ENCODE data around the gene C10orf95.

- TF ChIP-seq POLR2A (IDR thresholded peaks at IDR 0.05) = no peak
- TF ChIP-seq, protein P1, sequence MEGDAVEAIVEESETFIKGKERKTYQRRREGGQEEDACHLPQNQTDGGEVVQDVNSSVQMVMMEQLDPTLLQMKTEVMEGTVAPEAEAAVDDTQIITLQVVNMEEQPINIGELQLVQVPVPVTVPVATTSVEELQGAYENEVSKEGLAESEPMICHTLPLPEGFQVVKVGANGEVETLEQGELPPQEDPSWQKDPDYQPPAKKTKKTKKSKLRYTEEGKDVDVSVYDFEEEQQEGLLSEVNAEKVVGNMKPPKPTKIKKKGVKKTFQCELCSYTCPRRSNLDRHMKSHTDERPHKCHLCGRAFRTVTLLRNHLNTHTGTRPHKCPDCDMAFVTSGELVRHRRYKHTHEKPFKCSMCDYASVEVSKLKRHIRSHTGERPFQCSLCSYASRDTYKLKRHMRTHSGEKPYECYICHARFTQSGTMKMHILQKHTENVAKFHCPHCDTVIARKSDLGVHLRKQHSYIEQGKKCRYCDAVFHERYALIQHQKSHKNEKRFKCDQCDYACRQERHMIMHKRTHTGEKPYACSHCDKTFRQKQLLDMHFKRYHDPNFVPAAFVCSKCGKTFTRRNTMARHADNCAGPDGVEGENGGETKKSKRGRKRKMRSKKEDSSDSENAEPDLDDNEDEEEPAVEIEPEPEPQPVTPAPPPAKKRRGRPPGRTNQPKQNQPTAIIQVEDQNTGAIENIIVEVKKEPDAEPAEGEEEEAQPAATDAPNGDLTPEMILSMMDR (IDR thresholded peaks at IDR 0.05) = no peak
Observed at GRCh38 chr10:102403115-102403514, 48.2 kb downstream of the C10orf95 start.

Data from heart left ventricle (tissue), 13 donors.